ENCODE data around the gene DEPP1. TPM values are rescaled to one million over a fixed set of nuclear protein-coding genes. Genes with fewer than 3 reads are reported as not detected.

Gene DEPP1
- total and polyA plus RNA-seq, 10 of the 15 experiments (the other 5 are each of a cell fraction or from before 2014, with no cell fraction given) = 1.7 to 12.1 (median 7.3) TPM

DNA sequence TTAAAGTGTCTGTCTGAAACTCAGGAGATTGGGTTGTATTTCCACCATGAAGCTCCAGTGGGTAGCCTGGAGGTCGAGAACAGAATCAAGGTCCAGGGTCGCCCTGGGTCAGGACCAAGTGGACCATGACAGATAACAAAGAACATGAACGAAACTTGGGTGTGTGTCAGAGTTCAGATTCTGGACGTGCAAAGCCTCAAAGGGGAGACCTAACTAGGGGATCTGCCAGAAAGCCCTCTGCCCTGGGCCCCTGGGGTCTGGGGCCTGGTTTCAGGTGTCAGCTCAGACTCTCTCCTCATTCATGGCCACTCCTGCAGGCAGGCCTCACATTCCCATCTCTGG lies 17.4 kb downstream of the DEPP1 start (continued):
- TF ChIP-seq ZBTB33 (IDR thresholded peaks at IDR 0.05) (no peak), MTA2 (IDR thresholded peaks at IDR 0.05; ENCODE audit: low read depth) (0 out of 2 replicates have a peak, but pooled peaks have one; percentile 7), NBN (IDR thresholded peaks at IDR 0.05) (0 out of 2 replicates have a peak, but pooled peaks have one; percentile 4), MLLT1 (IDR thresholded peaks at IDR 0.05) (no peak), ATF2 (IDR thresholded peaks at IDR 0.05; ENCODE audit: low read length) (no peak), BRCA1 (IDR thresholded peaks at IDR 0.05; ENCODE audit: low read depth, low read length) (no peak), CEBPB (IDR thresholded peaks at IDR 0.05; ENCODE audit: borderline replicate concordance in 1 of 2, low read depth in 2 of 2, low read length in 2 of 2) (no peak), PML (IDR thresholded peaks at IDR 0.05; ENCODE audit: low read length) (no peak), BACH1 (IDR thresholded peaks at IDR 0.05; ENCODE audit: borderline replicate concordance) (no peak), DPF2 (IDR thresholded peaks at IDR 0.05) (0 out of 2 replicates have a peak, but pooled peaks have one; percentile 18), EGR1 (IDR thresholded peaks at IDR 0.05; ENCODE audit: borderline replicate concordance in 1 of 2, low read depth in 2 of 2, low read length in 2 of 2) (no peak), NFYB (IDR thresholded peaks at IDR 0.05; ENCODE audit: insufficient read depth, low read depth, low read length) (no peak), BCL3 (IDR thresholded peaks at IDR 0.05; ENCODE audit: borderline replicate concordance, insufficient read depth, low read depth, low read length, poor library complexity, severe bottlenecking) (no peak), IRF5 (IDR thresholded peaks at IDR 0.05; ENCODE audit: borderline replicate concordance) (no peak), CBX5 (IDR thresholded peaks at IDR 0.05; ENCODE audit: low read depth) (no peak), CREM (IDR thresholded peaks at IDR 0.05; ENCODE audit: low read depth) (no peak), HDAC2 (IDR thresholded peaks at IDR 0.05) (no peak), RUNX3 (IDR thresholded peaks at IDR 0.05; ENCODE audit: low read length) (0 out of 2 replicates have a peak, but pooled peaks have one; percentile 7), CHD2 (IDR thresholded peaks at IDR 0.05; ENCODE audit: borderline replicate concordance, low read depth, low read length) (no peak)
- TF ChIP-seq, protein P1, sequence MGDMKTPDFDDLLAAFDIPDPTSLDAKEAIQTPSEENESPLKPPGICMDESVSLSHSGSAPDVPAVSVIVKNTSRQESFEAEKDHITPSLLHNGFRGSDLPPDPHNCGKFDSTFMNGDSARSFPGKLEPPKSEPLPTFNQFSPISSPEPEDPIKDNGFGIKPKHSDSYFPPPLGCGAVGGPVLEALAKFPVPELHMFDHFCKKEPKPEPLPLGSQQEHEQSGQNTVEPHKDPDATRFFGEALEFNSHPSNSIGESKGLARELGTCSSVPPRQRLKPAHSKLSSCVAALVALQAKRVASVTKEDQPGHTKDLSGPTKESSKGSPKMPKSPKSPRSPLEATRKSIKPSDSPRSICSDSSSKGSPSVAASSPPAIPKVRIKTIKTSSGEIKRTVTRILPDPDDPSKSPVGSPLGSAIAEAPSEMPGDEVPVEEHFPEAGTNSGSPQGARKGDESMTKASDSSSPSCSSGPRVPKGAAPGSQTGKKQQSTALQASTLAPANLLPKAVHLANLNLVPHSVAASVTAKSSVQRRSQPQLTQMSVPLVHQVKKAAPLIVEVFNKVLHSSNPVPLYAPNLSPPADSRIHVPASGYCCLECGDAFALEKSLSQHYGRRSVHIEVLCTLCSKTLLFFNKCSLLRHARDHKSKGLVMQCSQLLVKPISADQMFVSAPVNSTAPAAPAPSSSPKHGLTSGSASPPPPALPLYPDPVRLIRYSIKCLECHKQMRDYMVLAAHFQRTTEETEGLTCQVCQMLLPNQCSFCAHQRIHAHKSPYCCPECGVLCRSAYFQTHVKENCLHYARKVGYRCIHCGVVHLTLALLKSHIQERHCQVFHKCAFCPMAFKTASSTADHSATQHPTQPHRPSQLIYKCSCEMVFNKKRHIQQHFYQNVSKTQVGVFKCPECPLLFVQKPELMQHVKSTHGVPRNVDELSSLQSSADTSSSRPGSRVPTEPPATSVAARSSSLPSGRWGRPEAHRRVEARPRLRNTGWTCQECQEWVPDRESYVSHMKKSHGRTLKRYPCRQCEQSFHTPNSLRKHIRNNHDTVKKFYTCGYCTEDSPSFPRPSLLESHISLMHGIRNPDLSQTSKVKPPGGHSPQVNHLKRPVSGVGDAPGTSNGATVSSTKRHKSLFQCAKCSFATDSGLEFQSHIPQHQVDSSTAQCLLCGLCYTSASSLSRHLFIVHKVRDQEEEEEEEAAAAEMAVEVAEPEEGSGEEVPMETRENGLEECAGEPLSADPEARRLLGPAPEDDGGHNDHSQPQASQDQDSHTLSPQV (IDR thresholded peaks at IDR 0.05) = no peak
